GM23248 (cell line): Measurements from ENCODE around the gene SMTNL2. TPM values are rescaled to one million over a fixed set of nuclear protein-coding genes. Genes with fewer than 3 reads are reported as not detected.
A peak's percentile ranks its signal among the peaks of the same experiment; 100 is the strongest.

Experiments
- DNase-seq: peaks from one replicate; pipeline ENCODE4 v3.0.0-alpha.2; 2015
- H2AFZ ChIP-seq: fragments of 200-600 bp; sonication (generic); 2 replicates; pipeline ENCODE4 v1.6.1; 2016; ENCODE audit warnings: antibody characterized with exemption
- H3F3A ChIP-seq: fragments of 200-600 bp; sonication (generic); 2 replicates; pipeline ENCODE4 v1.6.1; 2016; ENCODE audit warnings: mild to moderate bottlenecking, antibody characterized with exemption, mixed run types; ENCODE audit not compliant: insufficient read depth
- H3K27ac ChIP-seq: fragments of 200-600 bp; sonication (generic); 2 replicates; pipeline ENCODE4 v1.5.1; 2016; ENCODE audit warnings: mild to moderate bottlenecking
- H3K27me3 ChIP-seq: fragments of 200-600 bp; sonication (generic); replicated peaks from 2 replicates; pipeline ENCODE4 v1.6.1; 2016; ENCODE audit warnings: mild to moderate bottlenecking; ENCODE audit not compliant: insufficient read depth
- H3K36me3 ChIP-seq: fragments of 200-600 bp; sonication (generic); 2 replicates; pipeline ENCODE4 v1.6.1; 2016; ENCODE audit warnings: low read depth, mild to moderate bottlenecking
- H3K4me1 ChIP-seq: fragments of 200-600 bp; sonication (generic); 2 replicates; pipeline ENCODE4 v1.6.1; 2016; ENCODE audit warnings: mild to moderate bottlenecking; ENCODE audit not compliant: insufficient read depth
- H3K4me2 ChIP-seq: fragments of 200-600 bp; sonication (generic); one replicate; pipeline ENCODE4 v1.6.1; 2016; ENCODE audit warnings: mild to moderate bottlenecking; ENCODE audit not compliant: unreplicated experiment
- H3K4me3 ChIP-seq: fragments of 200-600 bp; sonication (generic); 2 replicates; pipeline ENCODE4 v1.5.1; 2016; ENCODE audit warnings: mild to moderate bottlenecking
- H3K79me2 ChIP-seq: fragments of 200-600 bp; sonication (generic); 2 replicates; pipeline ENCODE4 v1.6.1; 2016; ENCODE audit warnings: mild to moderate bottlenecking; ENCODE audit not compliant: insufficient read depth
- H3K9ac ChIP-seq: fragments of 200-600 bp; sonication (generic); 2 replicates; pipeline ENCODE4 v1.6.1; 2016; ENCODE audit warnings: mild to moderate bottlenecking
- H3K9me2 ChIP-seq: fragments of 200-600 bp; sonication (generic); 2 replicates; pipeline ENCODE4 v1.6.1; 2016; ENCODE audit warnings: mixed run types, mild to moderate bottlenecking, moderate library complexity; ENCODE audit not compliant: insufficient read depth
- H3K9me3 ChIP-seq: fragments of 200-600 bp; sonication (generic); one replicate; pipeline ENCODE4 v1.6.1; 2017; ENCODE audit warnings: low read depth
- H4K20me1 ChIP-seq: fragments of 200-600 bp; sonication (generic); 2 replicates; pipeline ENCODE4 v1.6.0; 2016; ENCODE audit not compliant: insufficient read depth
- EZH2 ChIP-seq: fragments of 200-600 bp; sonication (generic); IDR thresholded peaks from 2 replicates; pipeline ENCODE4 v1.6.1; 2018; ENCODE audit warnings: antibody characterized with exemption, mild to moderate bottlenecking; ENCODE audit not compliant: insufficient read depth, poor library complexity, severe bottlenecking
- EZH2phosphoT487 ChIP-seq: fragments of 200-600 bp; sonication (generic); IDR thresholded peaks from 2 replicates; pipeline ENCODE4 v1.6.1; 2018; ENCODE audit warnings: antibody characterized with exemption, moderate library complexity, mild to moderate bottlenecking, low read depth; ENCODE audit not compliant: insufficient read depth
- WGBS, 2 experiments: methylation state at CpG; one replicate each; pipeline ENCODE4 v1.1.6; 2015 to 2017; ENCODE audit warnings: low lambda C conversion rate in 2 of 2, low coverage in 1 of 2; ENCODE audit errors: missing lambda C conversion rate in 2 of 2; 5-methylcytosine and 5-hydroxymethylcytosine counted together
- in situ Hi-C: fragments of 300-500 bp; cut with MboI; formaldehyde crosslinking; loops from 2 replicates; pipeline ENCODE4 v1.15.0; 2020
- polyA plus RNA-seq: library from polyadenylated mRNA; unstranded; fragments of >200 nt; fragmentation: Nextera tagmentation; extraction: Ambion mirVana; gene quantifications from 2 replicates; pipeline ENCODE4 v1.2.1, GENCODE V29; 2016
- total RNA-seq: library from RNA; depleted of rRNA; stranded (reverse); fragments of >200 nt; shearing (Covaris generic); gene quantifications from 2 replicates; pipeline ENCODE4 v1.2.3, GENCODE V29; 2014

The SMTNL2 gene
- total and polyA plus RNA-seq, 2 experiments from 2014 or later: not detected

GRCh38 chr17:4580291-4580690, 4.0 kb upstream of the SMTNL2 start:
- Histone ChIP-seq H3K27ac (no peak overlapping the region), H3K9me3 (no peaks in the 10 kb centered on the region), H3K4me3 (no peak overlapping the region), H3K9ac (no peak overlapping the region), H3K36me3 (no peaks in the 10 kb centered on the region), H3K9me2 (no peaks in the 10 kb centered on the region), H3K79me2 (no peaks in the 10 kb centered on the region), H3K27me3 (peaks cover 21% of the 10 kb centered on the region), H4K20me1 (no peaks in the 10 kb centered on the region), H3F3A (no peaks in the 10 kb centered on the region), H3K4me1 (no peaks in the 10 kb centered on the region), H3K4me2 (no peak overlapping the region), H2AFZ (no peak overlapping the region)
- in situ Hi-C loops: no loop called here
- TF ChIP-seq EZH2 (no peak), EZH2phosphoT487 (no peak)
- WGBS, 2 experiments: 37% methylated on average over 7 of the region's 7 CpGs
- no peak for DNase-seq

- WGBS, 2 experiments: 47 to 49% methylated on average over 7 of the region's 7 CpGs
- no peak for DNase-seq
- H3K9ac ChIP-seq: no peak overlapping the region
- no peaks in the 10 kb centered on the region for H3K9me2 ChIP-seq
- no peaks in the 10 kb centered on the region for H3K36me3 ChIP-seq
- in situ Hi-C loops: no loop called here
- H3K4me3 ChIP-seq: no peak overlapping the region
- H3K27ac ChIP-seq: no peak overlapping the region
- H3K79me2 ChIP-seq: no peaks in the 10 kb centered on the region
- TF ChIP-seq EZH2phosphoT487: no peak
- TF ChIP-seq EZH2: no peak
- no peaks in the 10 kb centered on the region for H3K9me3 ChIP-seq
- H3K4me1 ChIP-seq: no peaks in the 10 kb centered on the region
- H4K20me1 ChIP-seq: no peaks in the 10 kb centered on the region
- no peak overlapping the region for H3K4me2 ChIP-seq
- H3K27me3 ChIP-seq: peaks cover 37% of the 10 kb centered on the region
- H2AFZ ChIP-seq: no peak overlapping the region
- no peaks in the 10 kb centered on the region for H3F3A ChIP-seq
These were observed 2.2 kb upstream of the SMTNL2 start for GRCh38 chr17:4582101-4582501.

- no peaks in the 10 kb centered on the region for H4K20me1 ChIP-seq
These were observed 1.6 kb upstream of the SMTNL2 start for GRCh38 chr17:4582691-4583090.

GRCh38 chr17:4583206-4583605, 1.1 kb upstream of the SMTNL2 start:
- Histone ChIP-seq H3K9ac (no peak overlapping the region), H3K4me3 (no peak overlapping the region), H3K27ac (no peak overlapping the region), H3K36me3 (no peaks in the 10 kb centered on the region), H3K4me2 (no peak overlapping the region), H3K9me3 (no peaks in the 10 kb centered on the region), H3K79me2 (no peaks in the 10 kb centered on the region), H2AFZ (no peak overlapping the region), H3K9me2 (no peaks in the 10 kb centered on the region), H3K27me3 (peaks cover 42% of the 10 kb centered on the region), H3K4me1 (no peaks in the 10 kb centered on the region), H3F3A (no peaks in the 10 kb centered on the region), H4K20me1 (no peaks in the 10 kb centered on the region)
- WGBS, 2 experiments: 49 to 70% methylated on average over 3 of the region's 3 CpGs
- DNase-seq: no peak
- in situ Hi-C loops: no loop called here
- TF ChIP-seq EZH2phosphoT487 (no peak), EZH2 (no peak)

More at GRCh38 chr17:4582691-4583090, 1.6 kb upstream of the SMTNL2 start:
- Histone ChIP-seq H3K4me1 (no peaks in the 10 kb centered on the region), H3K9me3 (no peaks in the 10 kb centered on the region), H3K4me2 (no peak overlapping the region), H3K9me2 (no peaks in the 10 kb centered on the region), H3K79me2 (no peaks in the 10 kb centered on the region), H3K36me3 (no peaks in the 10 kb centered on the region), H3K27ac (no peak overlapping the region), H3F3A (no peaks in the 10 kb centered on the region), H3K4me3 (no peak overlapping the region), H3K9ac (no peak overlapping the region), H3K27me3 (peaks cover 42% of the 10 kb centered on the region), H2AFZ (no peak overlapping the region)
- in situ Hi-C loops: no loop called here
- WGBS, 2 experiments: 61 to 63% methylated on average over 8 of the region's 8 CpGs
- DNase-seq: no peak
- TF ChIP-seq EZH2phosphoT487 (no peak), EZH2 (no peak)

DNA sequence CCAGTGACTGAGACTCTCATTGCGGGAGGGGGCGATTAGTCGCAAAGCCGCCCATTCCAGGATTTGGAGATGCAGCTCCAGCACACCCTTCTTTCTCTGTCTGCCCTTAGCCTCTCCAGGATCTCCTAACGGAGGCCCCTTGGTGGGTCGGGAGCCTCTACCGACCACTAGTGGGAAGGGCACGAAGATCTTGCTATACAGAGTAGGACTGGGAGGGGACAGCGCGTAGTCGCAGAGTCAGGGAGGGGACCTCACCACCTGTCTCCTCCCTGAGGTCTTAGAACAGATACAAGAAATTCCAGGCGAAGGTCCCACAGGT, 588 bp upstream of the SMTNL2 start:
- peak; percentile 30 for DNase-seq
- Histone ChIP-seq H2AFZ (no peak overlapping the region), H3K4me3 (no peak overlapping the region), H3K36me3 (no peaks in the 10 kb centered on the region), H3K27ac (no peak overlapping the region), H3K9ac (no peak overlapping the region), H3K9me3 (no peaks in the 10 kb centered on the region), H3K27me3 (peaks cover 42% of the 10 kb centered on the region), H3K4me2 (no peak overlapping the region), H3K9me2 (no peaks in the 10 kb centered on the region), H4K20me1 (no peaks in the 10 kb centered on the region), H3K4me1 (no peaks in the 10 kb centered on the region), H3K79me2 (no peaks in the 10 kb centered on the region), H3F3A (no peaks in the 10 kb centered on the region)
- 19 to 28% methylated on average over 12 of the region's 12 CpGs for WGBS, 2 experiments
- in situ Hi-C loops: no loop called here
- TF ChIP-seq EZH2phosphoT487 (no peak), EZH2 (peak; percentile 84)
